H9 (cell line): ENCODE data around the gene GSTK1. TPM values are rescaled to one million over a fixed set of nuclear protein-coding genes. Genes with fewer than 3 reads are reported as not detected.

Experiments
- DNase-seq: peaks from one replicate; pipeline ENCODE4 v3.0.0-alpha.2; 2017
- H2AFZ ChIP-seq: one replicate; pipeline ENCODE4 v1.6.1; 2013; ENCODE audit warnings: mild to moderate bottlenecking, low read length, control low read depth, moderate library complexity
- H2AK5ac ChIP-seq: 2 replicates; pipeline ENCODE4 v1.6.1; 2013; ENCODE audit warnings: low read length, control low read depth, mixed read lengths; ENCODE audit not compliant: insufficient read length
- H2BK120ac ChIP-seq: one replicate; pipeline ENCODE4 v1.6.1; 2013; ENCODE audit warnings: low read depth, mild to moderate bottlenecking, low read length, control low read depth, inconsistent platforms; ENCODE audit not compliant: poor library complexity, severe bottlenecking
- H2BK12ac ChIP-seq: 2 replicates; pipeline ENCODE4 v1.6.1; 2013; ENCODE audit warnings: low read length, control low read depth, mixed read lengths, low read depth; ENCODE audit not compliant: insufficient read length
- H2BK15ac ChIP-seq: 2 replicates; pipeline ENCODE4 v1.6.1; 2013; ENCODE audit warnings: low read depth, low read length, control low read depth
- H2BK20ac ChIP-seq: one replicate; pipeline ENCODE4 v1.6.1; 2013; ENCODE audit warnings: low read depth, mild to moderate bottlenecking, low read length, control low read depth, inconsistent platforms; ENCODE audit not compliant: poor library complexity, severe bottlenecking
- H2BK5ac ChIP-seq: 2 replicates; pipeline ENCODE4 v1.6.1; 2013; ENCODE audit warnings: low read length, control low read depth, mixed read lengths; ENCODE audit not compliant: insufficient read length
- H3K14ac ChIP-seq: 2 replicates; pipeline ENCODE4 v1.6.1; 2013; ENCODE audit warnings: low read length, control low read depth; ENCODE audit not compliant: insufficient read depth
- H3K18ac ChIP-seq: 2 replicates; pipeline ENCODE4 v1.6.1; 2013; ENCODE audit warnings: low read depth, mild to moderate bottlenecking, mixed read lengths, low read length, control low read depth; ENCODE audit not compliant: insufficient read length
- H3K23ac ChIP-seq: 2 replicates; pipeline ENCODE4 v1.6.1; 2013; ENCODE audit warnings: low read length, control low read depth, mixed read lengths, low read depth; ENCODE audit not compliant: insufficient read length
- H3K23me2 ChIP-seq: 2 replicates; pipeline ENCODE4 v1.6.1; 2013; ENCODE audit warnings: low read depth, mild to moderate bottlenecking, mixed read lengths, low read length, control low read depth; ENCODE audit not compliant: insufficient read length, poor library complexity, severe bottlenecking
- H3K27ac ChIP-seq: 2 replicates; pipeline ENCODE4 v1.5.1; 2013; ENCODE audit warnings: low read length, control low read depth, mixed read lengths, low read depth; ENCODE audit not compliant: insufficient read length
- H3K27me3 ChIP-seq: 2 replicates; pipeline ENCODE4 v1.6.1; 2013; ENCODE audit warnings: low read length, control low read depth, inconsistent platforms; ENCODE audit not compliant: insufficient read depth
- H3K4ac ChIP-seq: 2 replicates; pipeline ENCODE4 v1.6.1; 2013; ENCODE audit warnings: low read depth, mild to moderate bottlenecking, control low read depth, inconsistent platforms, low read length, moderate library complexity
- H3K4me1 ChIP-seq: 2 replicates; pipeline ENCODE4 v1.6.1; 2013; ENCODE audit warnings: low read length, control low read depth, inconsistent platforms; ENCODE audit not compliant: insufficient read depth
- H3K4me2 ChIP-seq: 2 replicates; pipeline ENCODE4 v1.6.1; 2013; ENCODE audit warnings: low read length, control low read depth, mixed read lengths; ENCODE audit not compliant: insufficient read length, insufficient read depth
- H3K56ac ChIP-seq: 2 replicates; pipeline ENCODE4 v1.6.1; 2013; ENCODE audit warnings: low read depth, mild to moderate bottlenecking, mixed read lengths, low read length, control low read depth; ENCODE audit not compliant: insufficient read length
- H3K79me1 ChIP-seq: 2 replicates; pipeline ENCODE4 v1.6.1; 2013; ENCODE audit warnings: low read depth, mild to moderate bottlenecking, moderate library complexity, low read length, control low read depth, inconsistent platforms; ENCODE audit not compliant: insufficient read depth, poor library complexity, severe bottlenecking
- H3K79me2 ChIP-seq: 2 replicates; pipeline ENCODE4 v1.6.1; 2013; ENCODE audit warnings: low read length, control low read depth, inconsistent platforms; ENCODE audit not compliant: insufficient read depth
- H3K9ac ChIP-seq: 2 replicates; pipeline ENCODE4 v1.6.1; 2013; ENCODE audit warnings: low read length, control low read depth, mixed read lengths; ENCODE audit not compliant: insufficient read length; ENCODE audit errors: extremely low read depth
- H3K9me3 ChIP-seq: one replicate; pipeline ENCODE4 v1.6.1; 2013; ENCODE audit warnings: low read depth, low read length, inconsistent platforms; ENCODE audit not compliant: control insufficient read depth
- H3T11ph ChIP-seq: one replicate; pipeline ENCODE4 v1.6.1; 2013; ENCODE audit warnings: mild to moderate bottlenecking, low read length, control low read depth, inconsistent platforms
- H4K20me1 ChIP-seq: one replicate; pipeline ENCODE4 v1.6.1; 2013; ENCODE audit not compliant: control insufficient read depth, insufficient read length, insufficient read depth
- H4K5ac ChIP-seq: 2 replicates; pipeline ENCODE4 v1.6.1; 2013; ENCODE audit warnings: low read depth, mild to moderate bottlenecking, mixed read lengths, low read length, control low read depth; ENCODE audit not compliant: insufficient read length
- H4K8ac ChIP-seq: replicated peaks from 2 replicates; pipeline ENCODE4 v1.6.1; 2013; ENCODE audit warnings: low read length, control low read depth, mixed read lengths, low read depth; ENCODE audit not compliant: insufficient read length
- H4K91ac ChIP-seq: 2 replicates; pipeline ENCODE4 v1.6.1; 2013; ENCODE audit warnings: low read depth, mild to moderate bottlenecking, moderate library complexity, mixed read lengths, low read length, control low read depth; ENCODE audit not compliant: insufficient read length
- H3K27ac Mint-ChIP-seq, 3 experiments: 2 replicates in 2 of 3; 3 replicates in 1 of 3; pipeline ENCODE4 v1.8.0; 2020 to 2021; ENCODE audit warnings: mixed read lengths in 3 of 3, mild to moderate bottlenecking in 1 of 3, moderate library complexity in 1 of 3
- H3K27me3 Mint-ChIP-seq: 2 replicates; pipeline ENCODE4 v1.8.0; 2021; ENCODE audit warnings: low read depth, mild to moderate bottlenecking, moderate library complexity, mixed read lengths
- H3K36me3 Mint-ChIP-seq, 3 experiments: 2 replicates in 2 of 3; 3 replicates in 1 of 3; pipeline ENCODE4 v1.8.0; 2020 to 2021; ENCODE audit warnings: low read depth in 3 of 3, mixed read lengths in 3 of 3; ENCODE audit not compliant: insufficient read depth in 1 of 3
- H3K4me1 Mint-ChIP-seq, 2 experiments: 2 replicates each; pipeline ENCODE4 v1.8.0; 2020; ENCODE audit warnings: mixed read lengths in 2 of 2
- H3K4me3 Mint-ChIP-seq, 2 experiments: 2 replicates in 1 of 2; 3 replicates in 1 of 2; pipeline ENCODE4 v1.8.0; 2020 to 2021; ENCODE audit warnings: mild to moderate bottlenecking in 2 of 2, mixed read lengths in 2 of 2, moderate library complexity in 1 of 2
- H3K9me3 Mint-ChIP-seq, 2 experiments: 2 replicates in 1 of 2; 3 replicates in 1 of 2; pipeline ENCODE4 v1.8.0; 2020; ENCODE audit warnings: mild to moderate bottlenecking in 2 of 2, mixed read lengths in 2 of 2, moderate library complexity in 1 of 2
- CTCF ChIP-seq: fragments of 200-600 bp; sonication (generic); conservative IDR thresholded peaks from 3 replicates; pipeline ENCODE4 v1.8.0; 2021; ENCODE audit warnings: antibody characterized with exemption, mild to moderate bottlenecking
- WGBS: extraction: QIAGEN DNeasy Blood & Tissue Kit; methylation state at CpG from one replicate; pipeline ENCODE4 v1.1.7; 2013; ENCODE audit warnings: missing lambda C conversion rate, low lambda C conversion rate, mixed read lengths; ENCODE audit not compliant: insufficient read length; ENCODE audit errors: extremely low coverage; 5-methylcytosine and 5-hydroxymethylcytosine counted together
- total RNA-seq: library from RNA; stranded (reverse); gene quantifications from 2 replicates; pipeline ENCODE4 v1.2.1, GENCODE V29; 2021

GSTK1 gene
- total RNA-seq, 1 experiment from 2014 or later = 36.1 TPM

- Histone ChIP-seq H3K27ac (no peak overlapping the region), H4K5ac (no peak overlapping the region), H3K23me2 (peaks cover 5% of the 10 kb centered on the region), H2BK12ac (no peak overlapping the region), H3K56ac (no peak overlapping the region), H3K9me3 (peaks cover 10% of the 10 kb centered on the region), H3T11ph (no peak overlapping the region), H3K23ac (no peak overlapping the region), H2AK5ac (no peak overlapping the region), H3K79me1 (no peaks in the 10 kb centered on the region), H3K18ac (no peak overlapping the region), H3K4me1 (peaks cover 2% of the 10 kb centered on the region; the same call in 1 of the 2 replicates), H3K14ac (no peak overlapping the region), H3K4ac (no peak overlapping the region), H3K79me2 (peaks cover 16% of the 10 kb centered on the region; the same call in 1 of the 2 replicates), H4K8ac (no peak overlapping the region), H2BK5ac (no peak overlapping the region), H4K91ac (no peak overlapping the region), H2BK20ac (no peak overlapping the region), H4K20me1 (no peaks in the 10 kb centered on the region), H3K4me2 (no peak overlapping the region), H2BK120ac (no peak overlapping the region), H3K27me3 (peaks cover 10% of the 10 kb centered on the region; the same call in 1 of the 2 replicates), H3K9ac (no peak overlapping the region), H2AFZ (no peak overlapping the region), H2BK15ac (no peak overlapping the region)
- H3K4me1 Mint-ChIP-seq = peaks cover 17 to 20% of the 10 kb centered on the region in 2 experiments
- H3K27me3 Mint-ChIP-seq = peaks cover 27% of the 10 kb centered on the region
- peaks cover 12 to 14% of the 10 kb centered on the region in 2 experiments for H3K9me3 Mint-ChIP-seq
- WGBS = no CpG with 5 or more reads among the region's 4 CpGs
- no peak overlapping the region for H3K27ac Mint-ChIP-seq
- H3K4me3 Mint-ChIP-seq = peak overlapping the region; percentile 35 to 91; a peak in 3 of 5 replicates
- TF ChIP-seq CTCF = no peak
- H3K36me3 Mint-ChIP-seq = peaks cover 49 to 72% (median 64%) of the 10 kb centered on the region in 3 experiments
- no peak for DNase-seq
Observed at GRCh38 chr7:143290293-143290692, 27.1 kb downstream of the GSTK1 start.
